Chondrocyte (in vitro differentiated cells): Measurements from ENCODE around the gene SDHAF1. TPM values are rescaled to one million over a fixed set of nuclear protein-coding genes. Genes with fewer than 3 reads are reported as not detected.
"Not testable (repeated sequence)": the region's sequence is repeated elsewhere in the genome, so short reads cannot be mapped to it uniquely, and the experiment has no call there.

Source experiments
- DNase-seq: peaks from one replicate; pipeline ENCODE4 v3.0.0; 2021; ENCODE audit warnings: mixed read lengths, low spot score
- H3K27ac Mint-ChIP-seq: one replicate; pipeline ENCODE4 v1.8.0; 2021; ENCODE audit warnings: mild to moderate bottlenecking, moderate library complexity, mixed read lengths; ENCODE audit not compliant: unreplicated experiment
- H3K27me3 Mint-ChIP-seq: 2 replicates; pipeline ENCODE4 v1.8.0; 2021; ENCODE audit warnings: low read depth, mixed read lengths
- H3K36me3 Mint-ChIP-seq: 2 replicates; pipeline ENCODE4 v1.8.0; 2021; ENCODE audit warnings: low read depth, mixed read lengths
- H3K4me1 Mint-ChIP-seq: 2 replicates; pipeline ENCODE4 v1.8.0; 2021; ENCODE audit warnings: low read depth, mild to moderate bottlenecking, mixed read lengths
- H3K4me3 Mint-ChIP-seq: one replicate; pipeline ENCODE4 v1.8.0; 2021; ENCODE audit warnings: mild to moderate bottlenecking, moderate library complexity, mixed read lengths; ENCODE audit not compliant: unreplicated experiment
- H3K9me3 Mint-ChIP-seq: 2 replicates; pipeline ENCODE4 v1.8.0; 2021; ENCODE audit warnings: low read depth, mixed read lengths
- long read RNA-seq: library from polyadenylated mRNA; stranded (forward); transcript quantifications from one replicate; pipeline ENCODE4 v2.0.0, GENCODE V29; 2021
- total RNA-seq: library from RNA; stranded (reverse); gene quantifications from 3 replicates; pipeline ENCODE4 v1.2.1, GENCODE V29; 2021
- TF ChIP-seq, protein P1 (sequence below): fragments of 200-600 bp; sonication (generic); IDR thresholded peaks from 2 replicates; pipeline ENCODE4 v1.5.0; 2021; ENCODE audit warnings: antibody characterized with exemption, mild to moderate bottlenecking, moderate library complexity

Gene SDHAF1
- total RNA-seq = 10.8 to 12.0 TPM (median 11.2 TPM) in 3 replicates
- long read RNA-seq, transcript SDHAF1-201 (1 exons, 1,117 nt) = major isoform, 25 of 25 reads
- long read RNA-seq, partial matches to known transcripts = 0 of 25 reads
- long read RNA-seq, other reads (novel, unspliced or antisense) = 0 of 25 reads

GRCh38 chr19:35995048-35995993 lies at the start of gene SDHAF1:
TSS of gene SDHAF1 (plus strand) at chr19:35995188. CDS start at chr19:35995275, 87 bp downstream.
- TF ChIP-seq, protein P1, sequence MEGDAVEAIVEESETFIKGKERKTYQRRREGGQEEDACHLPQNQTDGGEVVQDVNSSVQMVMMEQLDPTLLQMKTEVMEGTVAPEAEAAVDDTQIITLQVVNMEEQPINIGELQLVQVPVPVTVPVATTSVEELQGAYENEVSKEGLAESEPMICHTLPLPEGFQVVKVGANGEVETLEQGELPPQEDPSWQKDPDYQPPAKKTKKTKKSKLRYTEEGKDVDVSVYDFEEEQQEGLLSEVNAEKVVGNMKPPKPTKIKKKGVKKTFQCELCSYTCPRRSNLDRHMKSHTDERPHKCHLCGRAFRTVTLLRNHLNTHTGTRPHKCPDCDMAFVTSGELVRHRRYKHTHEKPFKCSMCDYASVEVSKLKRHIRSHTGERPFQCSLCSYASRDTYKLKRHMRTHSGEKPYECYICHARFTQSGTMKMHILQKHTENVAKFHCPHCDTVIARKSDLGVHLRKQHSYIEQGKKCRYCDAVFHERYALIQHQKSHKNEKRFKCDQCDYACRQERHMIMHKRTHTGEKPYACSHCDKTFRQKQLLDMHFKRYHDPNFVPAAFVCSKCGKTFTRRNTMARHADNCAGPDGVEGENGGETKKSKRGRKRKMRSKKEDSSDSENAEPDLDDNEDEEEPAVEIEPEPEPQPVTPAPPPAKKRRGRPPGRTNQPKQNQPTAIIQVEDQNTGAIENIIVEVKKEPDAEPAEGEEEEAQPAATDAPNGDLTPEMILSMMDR = no peak
- peak within 1 kb of the TSS; percentile 91 for H3K27ac Mint-ChIP-seq
- peaks cover 27% of the 10 kb centered on the region for H3K4me1 Mint-ChIP-seq
- peaks cover 3% of the 10 kb centered on the region for H3K36me3 Mint-ChIP-seq
- no peaks in the 10 kb centered on the region for H3K27me3 Mint-ChIP-seq
- H3K9me3 Mint-ChIP-seq = no peaks in the 10 kb centered on the region
- peak within 1 kb of the TSS; percentile 86 for H3K4me3 Mint-ChIP-seq
- DNase-seq = no peak

GRCh38 chr19:35946203-35946602 lies 48.8 kb upstream of the SDHAF1 start:
- H3K27me3 Mint-ChIP-seq = no peaks in the 10 kb centered on the region
- peaks cover 14% of the 10 kb centered on the region for H3K36me3 Mint-ChIP-seq
- H3K27ac Mint-ChIP-seq = no peak overlapping the region
- no peaks in the 10 kb centered on the region for H3K4me1 Mint-ChIP-seq
- DNase-seq = no peak
- H3K4me3 Mint-ChIP-seq = no peak overlapping the region
- no peaks in the 10 kb centered on the region for H3K9me3 Mint-ChIP-seq
- TF ChIP-seq, protein P1 = no peak

DNA sequence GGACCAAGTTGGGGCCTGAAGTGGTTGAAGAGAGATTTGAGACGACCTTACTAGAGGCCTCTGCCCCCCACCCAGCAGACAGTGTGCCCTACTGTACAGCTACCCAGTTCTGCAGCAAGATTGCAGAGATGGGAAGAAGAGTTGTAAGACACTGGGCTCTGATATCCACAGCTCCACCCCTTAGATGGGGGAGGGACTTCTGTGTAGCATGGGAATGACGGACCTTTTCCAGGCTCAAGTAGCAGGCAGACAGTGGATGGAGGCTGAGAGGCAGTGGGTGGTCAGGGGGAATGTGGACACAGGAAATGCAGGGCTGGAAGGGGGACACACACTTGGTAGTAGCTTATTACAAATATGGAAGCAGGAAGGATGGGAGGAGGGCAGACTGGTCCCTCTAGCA lies 45.9 kb upstream of the SDHAF1 start:
- no peak overlapping the region for H3K4me3 Mint-ChIP-seq
- peaks cover 2% of the 10 kb centered on the region for H3K36me3 Mint-ChIP-seq
- TF ChIP-seq, protein P1 = no peak
- H3K27me3 Mint-ChIP-seq = no peaks in the 10 kb centered on the region
- no peaks in the 10 kb centered on the region for H3K4me1 Mint-ChIP-seq
- no peak for DNase-seq
- no peak overlapping the region for H3K27ac Mint-ChIP-seq
- H3K9me3 Mint-ChIP-seq = no peaks in the 10 kb centered on the region

DNA sequence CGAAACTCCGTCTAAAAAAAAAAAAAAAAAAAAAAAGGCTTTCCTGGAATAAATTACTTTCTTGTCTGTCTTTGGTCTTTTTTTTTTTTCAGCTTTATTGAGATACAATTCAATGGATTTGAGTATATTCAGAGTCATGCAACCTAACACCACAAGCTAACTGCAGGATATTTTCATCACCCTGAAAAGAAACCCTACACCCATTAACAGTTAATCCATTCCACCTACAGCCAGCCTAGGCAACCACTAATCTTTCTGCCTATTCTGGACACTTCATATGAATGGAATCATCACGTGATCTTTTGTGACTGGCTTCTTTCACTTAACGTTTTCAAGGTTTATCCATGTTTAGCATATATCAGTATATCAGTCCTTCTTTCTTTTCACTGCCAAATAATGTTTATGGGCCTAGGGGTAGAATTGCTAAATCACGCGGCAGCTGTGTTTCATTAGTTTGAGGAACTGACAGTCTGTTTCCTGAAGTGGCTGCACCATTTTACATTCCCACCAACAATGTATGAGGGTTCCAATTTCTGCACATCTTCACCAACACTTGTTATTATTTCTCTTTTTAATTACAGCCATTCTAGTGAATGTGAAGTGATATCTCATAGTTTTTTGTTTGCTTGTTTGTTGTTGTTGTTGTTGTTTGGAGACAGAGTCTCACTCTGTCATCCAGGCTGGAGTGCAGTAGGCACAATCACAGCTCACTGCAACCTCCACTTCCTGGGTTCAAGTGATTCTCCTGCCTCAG lies 38.9 kb upstream of the SDHAF1 start:
- Mint-ChIP-seq H3K4me1 (no peaks in the 10 kb centered on the region), H3K27ac (no peak overlapping the region), H3K9me3 (peaks cover 2% of the 10 kb centered on the region), H3K4me3 (no peak overlapping the region), H3K27me3 (peaks cover 26% of the 10 kb centered on the region), H3K36me3 (no peaks in the 10 kb centered on the region)
- DNase-seq = no peak
- TF ChIP-seq, protein P1 = no peak

GRCh38 chr19:35957411-35957810 lies 37.6 kb upstream of the SDHAF1 start:
- not testable (repeated sequence) for H3K4me1 Mint-ChIP-seq, H3K4me3 Mint-ChIP-seq, H3K36me3 Mint-ChIP-seq, DNase-seq, H3K27ac Mint-ChIP-seq, H3K9me3 Mint-ChIP-seq
- peaks cover 26% of the 10 kb centered on the region for H3K27me3 Mint-ChIP-seq
